ENCODE results near the gene PAX8.

The PAX8 gene

GRCh38 chr2:113208396-113208795 lies 70.3 kb downstream of the PAX8 start (continued):
- TF ChIP-seq, protein P1, sequence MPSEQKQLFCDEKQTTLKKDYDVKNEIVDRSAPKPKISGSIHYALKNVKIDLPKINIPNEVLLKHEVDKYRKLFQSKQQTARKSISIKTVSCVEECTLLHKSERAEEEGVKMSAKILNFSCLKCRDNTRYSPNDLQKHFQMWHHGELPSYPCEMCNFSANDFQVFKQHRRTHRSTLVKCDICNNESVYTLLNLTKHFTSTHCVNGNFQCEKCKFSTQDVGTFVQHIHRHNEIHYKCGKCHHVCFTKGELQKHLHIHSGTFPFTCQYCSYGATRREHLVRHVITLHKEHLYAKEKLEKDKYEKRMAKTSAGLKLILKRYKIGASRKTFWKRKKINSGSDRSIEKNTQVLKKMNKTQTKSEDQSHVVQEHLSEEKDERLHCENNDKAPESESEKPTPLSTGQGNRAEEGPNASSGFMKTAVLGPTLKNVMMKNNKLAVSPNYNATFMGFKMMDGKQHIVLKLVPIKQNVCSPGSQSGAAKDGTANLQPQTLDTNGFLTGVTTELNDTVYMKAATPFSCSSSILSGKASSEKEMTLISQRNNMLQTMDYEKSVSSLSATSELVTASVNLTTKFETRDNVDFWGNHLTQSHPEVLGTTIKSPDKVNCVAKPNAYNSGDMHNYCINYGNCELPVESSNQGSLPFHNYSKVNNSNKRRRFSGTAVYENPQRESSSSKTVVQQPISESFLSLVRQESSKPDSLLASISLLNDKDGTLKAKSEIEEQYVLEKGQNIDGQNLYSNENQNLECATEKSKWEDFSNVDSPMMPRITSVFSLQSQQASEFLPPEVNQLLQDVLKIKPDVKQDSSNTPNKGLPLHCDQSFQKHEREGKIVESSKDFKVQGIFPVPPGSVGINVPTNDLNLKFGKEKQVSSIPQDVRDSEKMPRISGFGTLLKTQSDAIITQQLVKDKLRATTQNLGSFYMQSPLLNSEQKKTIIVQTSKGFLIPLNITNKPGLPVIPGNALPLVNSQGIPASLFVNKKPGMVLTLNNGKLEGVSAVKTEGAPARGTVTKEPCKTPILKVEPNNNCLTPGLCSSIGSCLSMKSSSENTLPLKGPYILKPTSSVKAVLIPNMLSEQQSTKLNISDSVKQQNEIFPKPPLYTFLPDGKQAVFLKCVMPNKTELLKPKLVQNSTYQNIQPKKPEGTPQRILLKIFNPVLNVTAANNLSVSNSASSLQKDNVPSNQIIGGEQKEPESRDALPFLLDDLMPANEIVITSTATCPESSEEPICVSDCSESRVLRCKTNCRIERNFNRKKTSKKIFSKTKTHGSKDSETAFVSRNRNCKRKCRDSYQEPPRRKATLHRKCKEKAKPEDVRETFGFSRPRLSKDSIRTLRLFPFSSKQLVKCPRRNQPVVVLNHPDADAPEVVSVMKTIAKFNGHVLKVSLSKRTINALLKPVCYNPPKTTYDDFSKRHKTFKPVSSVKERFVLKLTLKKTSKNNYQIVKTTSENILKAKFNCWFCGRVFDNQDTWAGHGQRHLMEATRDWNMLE (tag by site-specific recombination; conservative IDR thresholded peaks at IDR 0.05; ENCODE audit: low read depth), result no peak
- no peak for TF ChIP-seq ZBTB8A (tag by site-specific recombination; IDR thresholded peaks at IDR 0.05)
- no peak for TF ChIP-seq ZNF311 (tag by site-specific recombination; IDR thresholded peaks at IDR 0.05; ENCODE audit: borderline replicate concordance)
- no peak for TF ChIP-seq ZNF157 (tag by site-specific recombination; IDR thresholded peaks at IDR 0.05)
- no peak for TF ChIP-seq ZNF623 (tag by site-specific recombination; IDR thresholded peaks at IDR 0.05)
- no peak for TF ChIP-seq KLF16 (tag by site-specific recombination; IDR thresholded peaks at IDR 0.05)
- TF ChIP-seq ZNF266 (tag by site-specific recombination; IDR thresholded peaks at IDR 0.05; ENCODE audit: low read depth), result no peak
- no peak for TF ChIP-seq ZNF174 (tag by site-specific recombination; IDR thresholded peaks at IDR 0.05)
- no peak for TF ChIP-seq ZNF302 (tag by site-specific recombination; IDR thresholded peaks at IDR 0.05; ENCODE audit: low read depth)
- TF ChIP-seq ZNF391 (tag by site-specific recombination; IDR thresholded peaks at IDR 0.05; ENCODE audit: borderline replicate concordance, low read depth), result no peak
- TF ChIP-seq ZNF585B (tag by site-specific recombination; IDR thresholded peaks at IDR 0.05), result no peak
- TF ChIP-seq ZNF529 (tag by site-specific recombination; IDR thresholded peaks at IDR 0.05; ENCODE audit: insufficient replicate concordance), result no peak

DNA sequence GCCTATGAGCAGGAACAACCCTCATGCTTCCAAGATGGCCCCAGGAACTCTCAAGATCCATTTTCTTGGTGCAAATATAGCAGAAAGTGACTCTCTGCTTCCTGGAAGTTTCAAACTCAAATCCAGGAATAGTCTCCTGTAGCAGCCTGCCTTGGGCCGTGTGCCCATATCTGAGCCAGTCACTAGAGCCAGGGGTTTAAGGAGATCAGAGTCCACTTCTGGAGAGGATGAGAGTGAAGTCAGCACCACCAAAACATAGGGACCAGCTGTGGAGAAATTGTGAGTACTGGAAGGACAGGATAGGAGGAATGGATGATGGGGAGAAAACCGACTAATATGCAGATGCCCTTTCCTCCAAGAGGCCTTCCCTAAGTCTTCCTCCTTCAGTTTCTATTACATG lies 71.7 kb downstream of the PAX8 start:
- Histone ChIP-seq H3K4me3 (ENCODE audit: low read depth, low read length) (no peak overlapping the region), H3K9me3 (ENCODE audit: control insufficient read depth, insufficient read depth, low read depth, low read length) (no peaks in the 10 kb centered on the region), H3K27ac (ENCODE audit: extremely low read depth, low read depth, low read length) (no peak overlapping the region), H3K4me1 (ENCODE audit: control insufficient read depth, insufficient read depth, low read length) (peaks cover 11% of the 10 kb centered on the region), H3K36me3 (ENCODE audit: control insufficient read depth in 2 of 2, insufficient read depth in 1 of 2, low read length in 2 of 2) (no peaks in the 10 kb centered on the region)
- ChIA-PET CTCF (interaction anchor here (0.6 to 7.8 kb wide), 5 partner anchors 8 to 245 kb away, joined by 3 to 72 read pairs (median 3); no protein-coding TSS in a partner anchor), POLR2A (no interaction called here)
- TF ChIP-seq ZXDB (tag by site-specific recombination; IDR thresholded peaks at IDR 0.05) (no peak), SP7 (tag by site-specific recombination; IDR thresholded peaks at IDR 0.05) (no peak), ZNF449 (tag by site-specific recombination; IDR thresholded peaks at IDR 0.05) (no peak), ZNF366 (tag by site-specific recombination; conservative IDR thresholded peaks at IDR 0.05) (no peak), ZNF645 (tag by site-specific recombination; IDR thresholded peaks at IDR 0.05) (no peak), SALL2 (tag by site-specific recombination; IDR thresholded peaks at IDR 0.05; ENCODE audit: borderline replicate concordance) (no peak), KLF9 (tag by site-specific recombination; IDR thresholded peaks at IDR 0.05; ENCODE audit: low read depth) (no peak), ZNF292 (tag by site-specific recombination; IDR thresholded peaks at IDR 0.05; ENCODE audit: borderline replicate concordance, low read depth) (no peak), ZFP3 (tag by site-specific recombination; IDR thresholded peaks at IDR 0.05; ENCODE audit: low read depth) (no peak), ZNF416 (tag by site-specific recombination; IDR thresholded peaks at IDR 0.05) (no peak), ZBTB48 (tag by site-specific recombination; IDR thresholded peaks at IDR 0.05) (no peak), ZNF488 (tag by site-specific recombination; IDR thresholded peaks at IDR 0.05) (no peak)
- TF ChIP-seq, protein P2, sequence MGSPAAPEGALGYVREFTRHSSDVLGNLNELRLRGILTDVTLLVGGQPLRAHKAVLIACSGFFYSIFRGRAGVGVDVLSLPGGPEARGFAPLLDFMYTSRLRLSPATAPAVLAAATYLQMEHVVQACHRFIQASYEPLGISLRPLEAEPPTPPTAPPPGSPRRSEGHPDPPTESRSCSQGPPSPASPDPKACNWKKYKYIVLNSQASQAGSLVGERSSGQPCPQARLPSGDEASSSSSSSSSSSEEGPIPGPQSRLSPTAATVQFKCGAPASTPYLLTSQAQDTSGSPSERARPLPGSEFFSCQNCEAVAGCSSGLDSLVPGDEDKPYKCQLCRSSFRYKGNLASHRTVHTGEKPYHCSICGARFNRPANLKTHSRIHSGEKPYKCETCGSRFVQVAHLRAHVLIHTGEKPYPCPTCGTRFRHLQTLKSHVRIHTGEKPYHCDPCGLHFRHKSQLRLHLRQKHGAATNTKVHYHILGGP (tag by site-specific recombination; IDR thresholded peaks at IDR 0.05), result no peak
- TF ChIP-seq, protein P3, sequence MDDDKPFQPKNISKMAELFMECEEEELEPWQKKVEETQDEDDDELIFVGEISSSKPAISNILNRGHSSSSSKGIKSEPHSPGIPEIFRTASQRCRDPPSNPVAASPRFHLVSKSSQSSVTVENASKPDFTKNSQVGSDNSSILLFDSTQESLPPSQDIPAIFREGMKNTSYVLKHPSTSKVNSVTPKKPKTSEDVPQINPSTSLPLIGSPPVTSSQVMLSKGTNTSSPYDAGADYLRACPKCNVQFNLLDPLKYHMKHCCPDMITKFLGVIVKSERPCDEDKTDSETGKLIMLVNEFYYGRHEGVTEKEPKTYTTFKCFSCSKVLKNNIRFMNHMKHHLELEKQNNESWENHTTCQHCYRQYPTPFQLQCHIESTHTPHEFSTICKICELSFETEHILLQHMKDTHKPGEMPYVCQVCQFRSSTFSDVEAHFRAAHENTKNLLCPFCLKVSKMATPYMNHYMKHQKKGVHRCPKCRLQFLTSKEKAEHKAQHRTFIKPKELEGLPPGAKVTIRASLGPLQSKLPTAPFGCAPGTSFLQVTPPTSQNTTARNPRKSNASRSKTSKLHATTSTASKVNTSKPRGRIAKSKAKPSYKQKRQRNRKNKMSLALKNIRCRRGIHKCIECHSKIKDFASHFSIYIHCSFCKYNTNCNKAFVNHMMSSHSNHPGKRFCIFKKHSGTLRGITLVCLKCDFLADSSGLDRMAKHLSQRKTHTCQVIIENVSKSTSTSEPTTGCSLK (tag by site-specific recombination; IDR thresholded peaks at IDR 0.05), result no peak
